HCT116 (cell line): ENCODE measurements around the gene DPEP3. TPM values are rescaled to one million over a fixed set of nuclear protein-coding genes. Genes with fewer than 3 reads are reported as not detected.

Experiments
- ATAC-seq: fragments of 200-7000 bp; cut with Tn5 transposase; 2 replicates; pipeline ENCODE4 v1.9.1; 2020; ENCODE audit warnings: mild to moderate bottlenecking, moderate library complexity
- BruUV-seq: library from RNA; stranded (reverse); fragments of 400-500 nt; replicated peaks from 2 replicates; lab custom pipeline; 2021; lab: Mats Ljungman, UMichigan
- CTCF ChIA-PET: fragments of 300-600 bp; sonication (Branson Sonifier 250); formaldehyde crosslinking; loops from one replicate; lab custom pipeline; 2021; ENCODE audit warnings: antibody characterized with exemption; lab: Charles Lee
- POLR2A ChIA-PET: fragments of 300-600, 350-600 bp; sonication (Branson Sonifier 250); formaldehyde crosslinking; loops from one replicate; lab custom pipeline; 2021; ENCODE audit warnings: antibody characterized with exemption; lab: Charles Lee
- RAD21 ChIA-PET, 2 experiments: fragments of 300-600 bp; sonication (Branson Sonifier 250); formaldehyde crosslinking; loops; one replicate each; lab custom pipeline; 2023; ENCODE audit warnings: low total read pairs in 2 of 2; ENCODE audit not compliant: uncharacterized antibody in 2 of 2, unreplicated experiment in 2 of 2, low non-redundant PET in 1 of 2; lab: Charles Lee
- DNase-seq: peaks from one replicate; pipeline ENCODE4 v3.0.0-alpha.2; 2010; ENCODE audit warnings: low read depth, low spot score
- H2AFZ ChIP-seq: fragments of 200-600 bp; shearing (Covaris generic), sonication (generic); 2 replicates; pipeline ENCODE4 v1.6.1; 2017; ENCODE audit warnings: low read depth, mixed run types, mixed read lengths, antibody characterized with exemption, low read length; ENCODE audit not compliant: poor library complexity, severe bottlenecking
- H3K27ac ChIP-seq: 2 replicates; pipeline ENCODE4 v1.5.1; 2012; ENCODE audit warnings: low read depth, low read length
- H3K27me3 ChIP-seq: fragments of 200-600 bp; sonication (generic); 2 replicates; pipeline ENCODE4 v1.6.1; 2016; ENCODE audit warnings: mixed run types, low read length, mixed read lengths; ENCODE audit not compliant: insufficient read depth
- H3K36me3 ChIP-seq, 2 experiments: fragments of 200-500 bp in 1 of 2; fragments of 200-600 bp in 1 of 2; sonication (Bioruptor generic) in 1 of 2; sonication (generic) in 1 of 2; 2 replicates each; pipeline versions ENCODE4 v1.5.1 to v1.6.1; 2014 to 2016; ENCODE audit warnings: low read length in 2 of 2, inconsistent platforms in 1 of 2, mixed read lengths in 1 of 2, mixed run types in 1 of 2; ENCODE audit not compliant: insufficient read depth in 2 of 2, control insufficient read depth in 1 of 2
- H3K4me1 ChIP-seq, 2 experiments: fragments of 200-600 bp in 1 of 2; sonication (generic) in 1 of 2; 2 replicates each; pipeline versions ENCODE4 v1.5.1 to v1.6.1; 2012 to 2017; ENCODE audit warnings: low read length in 2 of 2, inconsistent platforms in 1 of 2, mild to moderate bottlenecking in 1 of 2, mixed read lengths in 1 of 2, mixed run types in 1 of 2, moderate library complexity in 1 of 2; ENCODE audit not compliant: insufficient read depth in 2 of 2, control insufficient read depth in 1 of 2
- H3K4me2 ChIP-seq: fragments of 200-600 bp; sonication (generic); 2 replicates; pipeline ENCODE4 v1.6.1; 2017; ENCODE audit warnings: mixed run types, low read length, mixed read lengths
- H3K4me3 ChIP-seq, 2 experiments: fragments of 200-600 bp in 1 of 2; sonication (generic) in 1 of 2; replicated peaks in 1 of 2; 2 replicates each; pipeline ENCODE4 v1.5.1; 2011 to 2016; ENCODE audit warnings: low read length in 2 of 2, control low read depth in 1 of 2, low read depth in 1 of 2, mild to moderate bottlenecking in 1 of 2, mixed read lengths in 1 of 2, mixed run types in 1 of 2
- H3K79me2 ChIP-seq: fragments of 200-600 bp; sonication (generic); 2 replicates; pipeline ENCODE4 v1.6.1; 2017; ENCODE audit warnings: mild to moderate bottlenecking, mixed run types, low read length, moderate library complexity, mixed read lengths; ENCODE audit not compliant: insufficient read depth
- H3K9ac ChIP-seq: fragments of 200-600 bp; sonication (generic); 2 replicates; pipeline ENCODE4 v1.6.1; 2016; ENCODE audit warnings: low read length, mixed read lengths
- H3K9me2 ChIP-seq: fragments of 200-600 bp; sonication (generic), shearing (Covaris generic); 2 replicates; pipeline ENCODE4 v1.6.1; 2017; ENCODE audit warnings: mixed run types, mild to moderate bottlenecking, moderate library complexity; ENCODE audit not compliant: insufficient read depth
- H3K9me3 ChIP-seq, 2 experiments: fragments of 200-500 bp in 1 of 2; fragments of 200-600 bp in 1 of 2; sonication (Bioruptor generic) in 1 of 2; sonication (generic) in 1 of 2; 2 replicates each; pipeline ENCODE4 v1.6.1; 2014 to 2017; ENCODE audit warnings: low read length in 2 of 2, mixed read lengths in 2 of 2, inconsistent platforms in 1 of 2, low read depth in 1 of 2, mild to moderate bottlenecking in 1 of 2, mixed run types in 1 of 2, moderate library complexity in 1 of 2; ENCODE audit not compliant: control insufficient read depth in 1 of 2, insufficient read depth in 1 of 2
- H4K20me1 ChIP-seq: fragments of 200-600 bp; sonication (generic), shearing (Covaris generic); 2 replicates; pipeline ENCODE4 v1.6.1; 2017; ENCODE audit warnings: mixed run types, mild to moderate bottlenecking, moderate library complexity; ENCODE audit not compliant: insufficient read depth
- CBX3 ChIP-seq: IDR thresholded peaks from 2 replicates; pipeline ENCODE4 v1.6.1; 2012; ENCODE audit warnings: low read depth
- CEBPB ChIP-seq: IDR thresholded peaks from 2 replicates; pipeline ENCODE4 v1.6.1; 2012; ENCODE audit warnings: low read depth
- EGR1 ChIP-seq: IDR thresholded peaks from 2 replicates; pipeline ENCODE4 v1.6.1; 2012; ENCODE audit warnings: low read depth
- ELF1 ChIP-seq: IDR thresholded peaks from 2 replicates; pipeline ENCODE4 v1.6.1; 2012; ENCODE audit warnings: low read depth, borderline replicate concordance
- EZH2 ChIP-seq: fragments of 200-600 bp; sonication (generic); IDR thresholded peaks from 2 replicates; pipeline ENCODE4 v1.6.1; 2017; ENCODE audit warnings: antibody characterized with exemption, mixed run types
- EZH2phosphoT487 ChIP-seq: fragments of 200-600 bp; IDR thresholded peaks from 2 replicates; pipeline ENCODE4 v1.6.1; 2018; ENCODE audit warnings: antibody characterized with exemption, borderline replicate concordance
- JUND ChIP-seq: IDR thresholded peaks from 2 replicates; pipeline ENCODE4 v1.6.1; 2012
- POLR2A ChIP-seq: IDR thresholded peaks from 2 replicates; pipeline ENCODE4 v1.7.0; 2011; ENCODE audit warnings: borderline replicate concordance; ENCODE audit not compliant: insufficient read depth, insufficient read length; ENCODE audit errors: extremely low read depth
- POLR2AphosphoS5 ChIP-seq: IDR thresholded peaks from 2 replicates; pipeline ENCODE4 v1.6.1; 2011; ENCODE audit warnings: mild to moderate bottlenecking, low read depth, low read length, moderate library complexity
- RAD21 ChIP-seq: IDR thresholded peaks from 2 replicates; pipeline ENCODE4 v1.6.1; 2012; ENCODE audit warnings: low read depth, mild to moderate bottlenecking
- SP1 ChIP-seq: IDR thresholded peaks from 2 replicates; pipeline ENCODE4 v1.6.1; 2012; ENCODE audit warnings: low read depth
- SRF ChIP-seq: IDR thresholded peaks from 2 replicates; pipeline ENCODE4 v1.6.1; 2012; ENCODE audit warnings: low read depth
- TCF7L2 ChIP-seq: IDR thresholded peaks from 2 replicates; pipeline ENCODE4 v1.7.0; 2011; ENCODE audit warnings: borderline replicate concordance, inconsistent platforms; ENCODE audit not compliant: insufficient read depth, insufficient read length; ENCODE audit errors: extremely low read depth
- YY1 ChIP-seq: IDR thresholded peaks from 2 replicates; pipeline ENCODE4 v1.6.1; 2011; ENCODE audit warnings: low read length, low read depth, moderate library complexity, mild to moderate bottlenecking; ENCODE audit not compliant: insufficient replicate concordance; ENCODE audit errors: extremely low read depth
- intact Hi-C: fragments of 100-400 bp; cut with micrococcal nuclease; formaldehyde crosslinking; loops from 2 replicates; pipeline ENCODE4 v1.10.0; 2022
- total RNA-seq: library from RNA; stranded (reverse); gene quantifications from one replicate; pipeline ENCODE4 v1.2.1, GENCODE V29; 2021; ENCODE audit not compliant: unreplicated experiment
- TF ChIP-seq, protein P1 (sequence below): IDR thresholded peaks from 2 replicates; pipeline ENCODE4 v1.6.1; 2012; ENCODE audit warnings: low read depth

The DPEP3 gene
- total RNA-seq, 1 experiment from 2014 or later: not detected

DNA sequence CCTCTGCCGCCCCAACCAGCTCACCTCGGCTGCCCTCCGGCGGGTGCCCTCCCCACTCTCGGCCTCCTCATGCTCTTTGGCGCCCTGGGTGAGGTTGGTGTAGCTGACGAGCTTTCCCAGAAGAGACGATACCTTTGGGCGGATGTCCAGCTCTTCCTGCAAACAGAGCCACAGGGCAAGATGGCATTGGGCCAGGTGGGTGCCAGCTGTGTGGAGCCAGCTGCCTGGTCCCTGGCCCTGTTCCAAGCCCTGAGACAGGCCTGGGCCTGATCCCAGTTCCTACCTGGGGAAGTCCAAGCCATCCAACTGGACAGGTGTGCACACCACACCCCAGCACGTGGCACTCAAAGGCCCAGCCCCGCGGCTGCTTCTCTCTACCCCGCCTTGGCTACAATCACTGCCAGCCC is 18.7 kb downstream of the DPEP3 start:
- peaks cover 15% of the 10 kb centered on the region; the same call in 1 of the 2 replicates for H3K79me2 ChIP-seq
- ChIA-PET POLR2A (no interaction called here), RAD21 (no interaction called here), CTCF (no interaction called here)
- no peaks in the 10 kb centered on the region for H3K27me3 ChIP-seq
- H3K27ac ChIP-seq: no peak overlapping the region; the same call in 1 of the 2 replicates
- TF ChIP-seq EGR1 (no peak), ELF1 (no peak), SP1 (no peak), YY1 (no peak), CEBPB (no peak), POLR2AphosphoS5 (no peak), EZH2phosphoT487 (no peak)
- H3K9me2 ChIP-seq: no peaks in the 10 kb centered on the region
- no peak overlapping the region for H3K9ac ChIP-seq
- no peaks in the 10 kb centered on the region for H4K20me1 ChIP-seq
- peaks cover 9 to 10% of the 10 kb centered on the region in 2 experiments for H3K4me1 ChIP-seq
- H3K4me3 ChIP-seq: no peak overlapping the region
- no peak overlapping the region for H2AFZ ChIP-seq
- no peak for DNase-seq
- H3K36me3 ChIP-seq: peaks cover 8 to 10% of the 10 kb centered on the region in 2 experiments; a peak in 2 of 4 replicates
- H3K9me3 ChIP-seq: no peaks in the 10 kb centered on the region
- no TSS peak for BruUV-seq
- intact Hi-C loops: no loop called here
- no peak overlapping the region for H3K4me2 ChIP-seq
- no peak for ATAC-seq

DNA sequence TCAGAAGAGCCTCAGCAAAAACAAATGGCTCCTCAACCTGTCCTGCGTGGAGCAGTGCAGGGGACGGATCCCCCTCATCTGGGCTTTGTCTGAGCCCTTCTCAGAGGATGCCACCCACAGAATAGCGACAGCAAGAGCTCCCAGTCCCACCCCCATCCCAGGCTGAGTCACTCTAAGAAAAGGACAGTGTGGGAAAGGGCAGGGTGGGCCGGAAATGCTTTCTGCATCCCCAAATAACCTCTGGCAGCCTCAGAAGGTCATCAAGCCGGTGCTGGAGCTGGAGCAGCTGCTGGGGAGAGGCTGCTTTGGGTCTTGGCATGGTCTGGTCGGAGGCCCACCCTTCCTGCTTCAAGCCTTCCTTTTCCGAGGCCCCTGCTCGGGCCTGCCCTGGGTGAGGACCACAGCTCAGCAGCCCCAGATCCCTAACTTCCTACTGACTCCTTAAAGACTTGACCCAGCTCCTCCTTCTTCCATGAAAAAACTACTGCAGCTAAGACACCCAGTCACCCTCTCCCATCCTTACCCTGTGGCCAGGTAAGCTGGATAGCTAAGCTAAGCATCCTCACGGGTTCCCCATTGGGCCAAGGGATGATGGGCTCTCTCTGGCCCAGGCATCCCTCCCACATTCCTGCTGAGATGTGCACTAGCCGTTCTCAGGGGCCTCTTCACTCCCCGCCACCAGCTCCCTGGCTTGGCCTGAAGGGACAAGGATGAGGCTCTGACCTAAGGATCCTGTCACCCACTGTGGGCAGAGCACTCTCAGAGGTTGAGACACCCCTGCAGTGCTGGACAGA is 20.6 kb downstream of the DPEP3 start:
- CTCF ChIA-PET: no interaction called here
- RAD21 ChIA-PET: no interaction called here
- Histone ChIP-seq H4K20me1 (no peaks in the 10 kb centered on the region), H3K9me3 (no peaks in the 10 kb centered on the region), H3K79me2 (peaks cover 5% of the 10 kb centered on the region; the same call in 1 of the 2 replicates), H3K9ac (no peak overlapping the region), H3K4me3 (no peak overlapping the region), H2AFZ (no peak overlapping the region), H3K27me3 (no peaks in the 10 kb centered on the region), H3K27ac (no peak overlapping the region), H3K9me2 (no peaks in the 10 kb centered on the region), H3K36me3 (peaks cover 8 to 10% of the 10 kb centered on the region in 2 experiments; a peak in 2 of 4 replicates), H3K4me2 (no peak overlapping the region), H3K4me1 (no peaks in the 10 kb centered on the region; a peak in 1 of 4 replicates)
- intact Hi-C loops: no loop called here
- DNase-seq (no peak), ATAC-seq (no peak)
- POLR2A ChIA-PET: no interaction called here
- TF ChIP-seq POLR2A (no peak), EZH2 (no peak), RAD21 (no peak), CBX3 (no peak), EGR1 (no peak), JUND (no peak), TCF7L2 (no peak), SRF (no peak)
- TF ChIP-seq, protein P1, sequence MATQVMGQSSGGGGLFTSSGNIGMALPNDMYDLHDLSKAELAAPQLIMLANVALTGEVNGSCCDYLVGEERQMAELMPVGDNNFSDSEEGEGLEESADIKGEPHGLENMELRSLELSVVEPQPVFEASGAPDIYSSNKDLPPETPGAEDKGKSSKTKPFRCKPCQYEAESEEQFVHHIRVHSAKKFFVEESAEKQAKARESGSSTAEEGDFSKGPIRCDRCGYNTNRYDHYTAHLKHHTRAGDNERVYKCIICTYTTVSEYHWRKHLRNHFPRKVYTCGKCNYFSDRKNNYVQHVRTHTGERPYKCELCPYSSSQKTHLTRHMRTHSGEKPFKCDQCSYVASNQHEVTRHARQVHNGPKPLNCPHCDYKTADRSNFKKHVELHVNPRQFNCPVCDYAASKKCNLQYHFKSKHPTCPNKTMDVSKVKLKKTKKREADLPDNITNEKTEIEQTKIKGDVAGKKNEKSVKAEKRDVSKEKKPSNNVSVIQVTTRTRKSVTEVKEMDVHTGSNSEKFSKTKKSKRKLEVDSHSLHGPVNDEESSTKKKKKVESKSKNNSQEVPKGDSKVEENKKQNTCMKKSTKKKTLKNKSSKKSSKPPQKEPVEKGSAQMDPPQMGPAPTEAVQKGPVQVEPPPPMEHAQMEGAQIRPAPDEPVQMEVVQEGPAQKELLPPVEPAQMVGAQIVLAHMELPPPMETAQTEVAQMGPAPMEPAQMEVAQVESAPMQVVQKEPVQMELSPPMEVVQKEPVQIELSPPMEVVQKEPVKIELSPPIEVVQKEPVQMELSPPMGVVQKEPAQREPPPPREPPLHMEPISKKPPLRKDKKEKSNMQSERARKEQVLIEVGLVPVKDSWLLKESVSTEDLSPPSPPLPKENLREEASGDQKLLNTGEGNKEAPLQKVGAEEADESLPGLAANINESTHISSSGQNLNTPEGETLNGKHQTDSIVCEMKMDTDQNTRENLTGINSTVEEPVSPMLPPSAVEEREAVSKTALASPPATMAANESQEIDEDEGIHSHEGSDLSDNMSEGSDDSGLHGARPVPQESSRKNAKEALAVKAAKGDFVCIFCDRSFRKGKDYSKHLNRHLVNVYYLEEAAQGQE: no peak
- BruUV-seq: no TSS peak
